Measurements from ENCODE around the gene PEX7. TPM values are rescaled to one million over a fixed set of nuclear protein-coding genes. Genes with fewer than 3 reads are reported as not detected.

The PEX7 gene
- total and polyA plus RNA-seq, 2 of the 8 experiments (the other 6 are each of a cell fraction or from before 2014, with no cell fraction given), result 6.4 to 11.0 TPM

GRCh38 chr6:136889271-136890193 is 67.1 kb downstream of the PEX7 start:
- FAIRE-seq (no peak), DNase-seq (ENCODE audit: low read depth in 1 of 2, low spot score in 2 of 2) (no peak)
- Histone ChIP-seq H2BK20ac (ENCODE audit: low read length) (no peak overlapping the region), H2AK5ac (ENCODE audit: low read depth, low read length) (no peak overlapping the region), H3K27me3 (replicated peaks in 1 of 4; ENCODE audit: control insufficient read depth in 3 of 4, extremely low read depth in 1 of 4, insufficient read depth in 3 of 4, low read length in 3 of 4) (peaks cover 0 to 1% (median 0%) of the 10 kb centered on the region in 4 experiments; a peak in 1 of 7 replicates), H2BK120ac (replicated peaks; ENCODE audit: low read depth, low read length) (no peak overlapping the region), H2BK12ac (ENCODE audit: low read depth, low read length) (no peak overlapping the region), H2BK15ac (ENCODE audit: low read length) (no peak overlapping the region), H3K27ac (ENCODE audit: low read depth, low read length) (no peak overlapping the region), H2AFZ (ENCODE audit: low read length) (no peak overlapping the region), H3K79me1 (ENCODE audit: low read depth, low read length) (no peaks in the 10 kb centered on the region; the same call in 1 of the 2 replicates), H4K20me1 (replicated peaks in 1 of 2; ENCODE audit: control insufficient read depth in 1 of 2, insufficient read depth in 2 of 2, low read length in 2 of 2) (no peaks in the 10 kb centered on the region), H3K9ac (replicated peaks in 1 of 4; ENCODE audit: extremely low read depth in 1 of 4, low read depth in 3 of 4, low read length in 3 of 4) (no peak overlapping the region), H3K56ac (replicated peaks; ENCODE audit: insufficient read length, low read depth, low read length) (no peak overlapping the region), H3K4me3 (ENCODE audit: extremely low read depth in 1 of 4, insufficient read depth in 2 of 4, low read depth in 3 of 4, low read length in 4 of 4) (no peak overlapping the region), H3K4me2 (ENCODE audit: insufficient read depth in 1 of 2, low read depth in 2 of 2, low read length in 2 of 2) (no peak overlapping the region), H3K14ac (ENCODE audit: insufficient read length) (no peak overlapping the region), H3K23me2 (ENCODE audit: low read depth, low read length) (no peaks in the 10 kb centered on the region), H3K9me3 (ENCODE audit: insufficient read depth in 2 of 2, low read depth in 1 of 2, low read length in 1 of 2) (no peaks in the 10 kb centered on the region), H4K8ac (ENCODE audit: extremely low read depth, insufficient read depth, low read length) (no peak overlapping the region), H3K23ac (ENCODE audit: insufficient read length) (no peak overlapping the region), H3K36me3 (ENCODE audit: control insufficient read depth in 2 of 4, insufficient read depth in 4 of 4, low read length in 3 of 4) (no peaks in the 10 kb centered on the region), H3K18ac (ENCODE audit: extremely low read depth, low read length) (no peak overlapping the region), H4K5ac (ENCODE audit: insufficient read length, low read depth, low read length) (no peak overlapping the region), H4K91ac (replicated peaks; ENCODE audit: insufficient read length, low read length) (no peak overlapping the region), H3K4me1 (replicated peaks in 1 of 4; ENCODE audit: control insufficient read depth in 3 of 4, insufficient read depth in 4 of 4, low read length in 3 of 4) (no peaks in the 10 kb centered on the region), H2BK5ac (ENCODE audit: low read depth, low read length) (no peak overlapping the region), H3K79me2 (ENCODE audit: control insufficient read depth in 1 of 2, insufficient read depth in 2 of 2, low read length in 2 of 2) (no peaks in the 10 kb centered on the region), H3K4ac (replicated peaks; ENCODE audit: insufficient read length, low read depth, low read length) (no peak overlapping the region)
- WGBS, 2 experiments (ENCODE audit: extremely low coverage in 1 of 2, insufficient coverage in 1 of 2, insufficient read length in 1 of 2, insufficient replicate concordance in 2 of 2, low coverage in 1 of 2, low lambda C conversion rate in 2 of 2, missing lambda C conversion rate in 1 of 2), result 87% methylated on average over 6 of the region's 6 CpGs; no CpG with 5 or more reads in 1 of the 2 experiments
- ChIA-PET CTCF (ENCODE audit: partially characterized antibody) (interaction anchor here (0.8 to 1.5 kb wide), 5 partner anchors 11 to 99 kb away, joined by 3 read pairs; no protein-coding TSS in a partner anchor), POLR2A (ENCODE audit: partially characterized antibody) (no interaction called here)
- TF ChIP-seq CREB1 (IDR thresholded peaks at IDR 0.05), result no peak
- no peak for TF ChIP-seq KDM5A (IDR thresholded peaks at IDR 0.05; ENCODE audit: low read length)
- no peak for TF ChIP-seq EZH2 (IDR thresholded peaks at IDR 0.05; ENCODE audit: low read depth, low read length, severe bottlenecking)
- no peak for TF ChIP-seq SIN3A (conservative IDR thresholded peaks at IDR 0.05 in 1 of 2, IDR thresholded peaks at IDR 0.05 in 1 of 2; ENCODE audit: low read depth in 1 of 2, low read length in 2 of 2)
- no peak for TF ChIP-seq ATF3 (IDR thresholded peaks at IDR 0.05; ENCODE audit: insufficient read depth, low read depth, low read length)
- TF ChIP-seq CBX5 (IDR thresholded peaks at IDR 0.05; ENCODE audit: low read depth, low read length), result no peak
- TF ChIP-seq JUND (IDR thresholded peaks at IDR 0.05; ENCODE audit: low read length), result no peak
- no peak for TF ChIP-seq EGR1 (IDR thresholded peaks at IDR 0.05; ENCODE audit: borderline replicate concordance, low read depth, low read length)

Data from H1 (cell line).